Liver (tissue), 9 donors: ENCODE measurements around the gene L3MBTL1. TPM values are rescaled to one million over a fixed set of nuclear protein-coding genes. Genes with fewer than 3 reads are reported as not detected.

Experiments used
- DNase-seq: peaks from one replicate; pipeline ENCODE4 v3.0.0-alpha.2; 2017; ENCODE audit warnings: low spot score
- H3K27ac ChIP-seq, 2 donors: one replicate each; pipeline ENCODE4 v1.7.0; 2013; ENCODE audit warnings: inconsistent platforms in 2 of 2, low read length in 2 of 2, control low read depth in 1 of 2, low read depth in 1 of 2, mild to moderate bottlenecking in 1 of 2
- H3K27me3 ChIP-seq, 4 donors: one replicate each; pipeline versions ENCODE4 v1.6.1 to v1.7.0; 2013; ENCODE audit warnings: low read length in 3 of 4, inconsistent platforms in 1 of 4, mild to moderate bottlenecking in 1 of 4, moderate library complexity in 1 of 4; ENCODE audit not compliant: control insufficient read depth in 4 of 4, insufficient read depth in 4 of 4
- H3K36me3 ChIP-seq, 4 donors: one replicate each; pipeline versions ENCODE4 v1.6.1 to v1.7.0; 2013; ENCODE audit warnings: low read length in 3 of 4, mild to moderate bottlenecking in 3 of 4, low read depth in 1 of 4, moderate library complexity in 1 of 4; ENCODE audit not compliant: control insufficient read depth in 4 of 4, insufficient read depth in 3 of 4
- H3K4me1 ChIP-seq, 4 donors: one replicate each; pipeline versions ENCODE4 v1.6.1 to v1.7.0; 2013; ENCODE audit warnings: low read length in 3 of 4, mild to moderate bottlenecking in 3 of 4, moderate library complexity in 1 of 4; ENCODE audit not compliant: control insufficient read depth in 4 of 4, insufficient read depth in 4 of 4
- H3K4me3 ChIP-seq, 3 donors: one replicate each; pipeline versions ENCODE4 v1.6.1 to v1.7.0; 2013; ENCODE audit warnings: low read length in 3 of 3, control low read depth in 1 of 3, low read depth in 1 of 3, mild to moderate bottlenecking in 1 of 3
- H3K9ac ChIP-seq, 2 donors: one replicate each; pipeline ENCODE4 v1.7.0; 2013; ENCODE audit warnings: low read length in 2 of 2, mild to moderate bottlenecking in 2 of 2, moderate library complexity in 2 of 2, control low read depth in 1 of 2, low read depth in 1 of 2
- H3K9me3 ChIP-seq, 4 donors: one replicate each; pipeline versions ENCODE4 v1.6.1 to v1.7.0; 2013; ENCODE audit warnings: low read length in 3 of 4; ENCODE audit not compliant: control insufficient read depth in 4 of 4
- CTCF ChIP-seq: fragments of 150-350 bp; IDR thresholded peaks from 2 replicates; pipeline ENCODE4 v1.5.1; 2017; ENCODE audit warnings: improper control_type of control experiment, low read depth, low read length; ENCODE audit not compliant: missing input control
- EGR1 ChIP-seq, 2 donors: IDR thresholded peaks; 2 replicates each; pipeline ENCODE4 v1.6.1; 2016 to 2018; ENCODE audit warnings: antibody characterized with exemption in 2 of 2, low read depth in 2 of 2
- FOXA1 ChIP-seq: IDR thresholded peaks from 2 replicates; pipeline ENCODE4 v1.6.1; 2016; ENCODE audit warnings: antibody characterized with exemption
- FOXA2 ChIP-seq: IDR thresholded peaks from 2 replicates; pipeline ENCODE4 v1.6.1; 2016; ENCODE audit warnings: antibody characterized with exemption
- GABPA ChIP-seq, 2 donors: IDR thresholded peaks in 1 of 2; conservative IDR thresholded peaks in 1 of 2; 2 replicates each; pipeline ENCODE4 v1.6.1; 2016; ENCODE audit warnings: antibody characterized with exemption in 2 of 2, mild to moderate bottlenecking in 1 of 2, moderate library complexity in 1 of 2
- HNF4A ChIP-seq, 2 donors: conservative IDR thresholded peaks; 2 replicates each; pipeline ENCODE4 v1.6.1; 2016; ENCODE audit warnings: antibody characterized with exemption in 2 of 2, mild to moderate bottlenecking in 2 of 2
- HNF4G ChIP-seq: IDR thresholded peaks from 2 replicates; pipeline ENCODE4 v1.6.1; 2016; ENCODE audit warnings: antibody characterized with exemption
- JUND ChIP-seq, 2 donors: IDR thresholded peaks; 2 replicates each; pipeline ENCODE4 v1.6.1; 2016; ENCODE audit warnings: antibody characterized with exemption in 2 of 2
- NR2F2 ChIP-seq: IDR thresholded peaks from 2 replicates; pipeline ENCODE4 v1.6.1; 2016; ENCODE audit warnings: antibody characterized with exemption
- RAD21 ChIP-seq, 2 donors: IDR thresholded peaks; 2 replicates each; pipeline ENCODE4 v1.6.1; 2016; ENCODE audit warnings: antibody characterized with exemption in 2 of 2, mild to moderate bottlenecking in 2 of 2
- RXRA ChIP-seq, 2 donors: IDR thresholded peaks; 2 replicates each; pipeline ENCODE4 v1.6.1; 2017 to 2018; ENCODE audit warnings: antibody characterized with exemption in 2 of 2, mild to moderate bottlenecking in 1 of 2
- SP1 ChIP-seq: IDR thresholded peaks from 2 replicates; pipeline ENCODE4 v1.6.1; 2018; ENCODE audit warnings: antibody characterized with exemption, mild to moderate bottlenecking
- TAF1 ChIP-seq: conservative IDR thresholded peaks from 2 replicates; pipeline ENCODE4 v1.6.1; 2016; ENCODE audit warnings: antibody characterized with exemption, mild to moderate bottlenecking
- YY1 ChIP-seq: IDR thresholded peaks from 2 replicates; pipeline ENCODE4 v1.6.1; 2016; ENCODE audit warnings: antibody characterized with exemption, mild to moderate bottlenecking
- WGBS: extraction: QIAGEN DNeasy Blood & Tissue Kit; methylation state at CpG from one replicate; pipeline ENCODE4 v1.1.7; 2013; 5-methylcytosine and 5-hydroxymethylcytosine counted together
- polyA plus RNA-seq, 2 donors: library from polyadenylated mRNA; stranded (reverse) in 1 of 2; unstranded in 1 of 2; fragments of 200-250 nt in 1 of 2; fragments of >200 nt in 1 of 2; fragmentation: Nextera tagmentation in 1 of 2; extraction: Ambion mirVana in 1 of 2; gene quantifications; one replicate each; pipeline versions ENCODE4 v1.2.1 to v1.2.3, GENCODE V29; 2013 to 2015
- total RNA-seq, 2 donors: library from RNA; depleted of rRNA; stranded (reverse); fragments of >200 nt; gene quantifications; one replicate each; pipeline ENCODE4 v1.2.3, GENCODE V29; 2014
- TF ChIP-seq, protein P1 (sequence below): IDR thresholded peaks from 2 replicates; pipeline ENCODE4 v1.6.1; 2016; ENCODE audit warnings: antibody characterized with exemption
- TF ChIP-seq, protein P2 (sequence below): IDR thresholded peaks from 2 replicates; pipeline ENCODE4 v1.6.1; 2016; ENCODE audit warnings: antibody characterized with exemption, mild to moderate bottlenecking
- TF ChIP-seq, protein P3 (sequence below): IDR thresholded peaks from 2 replicates; pipeline ENCODE4 v1.6.1; 2016; ENCODE audit warnings: antibody characterized with exemption
- donor health status: healthy.
- donor health status: healthy.
- donor health status: healthy.
- donor health status: healthy.
- donor health status: healthy.

L3MBTL1 gene
- total and polyA plus RNA-seq, 4 donors, result 0.45 to 5.6 (median 2.0) TPM

DNA sequence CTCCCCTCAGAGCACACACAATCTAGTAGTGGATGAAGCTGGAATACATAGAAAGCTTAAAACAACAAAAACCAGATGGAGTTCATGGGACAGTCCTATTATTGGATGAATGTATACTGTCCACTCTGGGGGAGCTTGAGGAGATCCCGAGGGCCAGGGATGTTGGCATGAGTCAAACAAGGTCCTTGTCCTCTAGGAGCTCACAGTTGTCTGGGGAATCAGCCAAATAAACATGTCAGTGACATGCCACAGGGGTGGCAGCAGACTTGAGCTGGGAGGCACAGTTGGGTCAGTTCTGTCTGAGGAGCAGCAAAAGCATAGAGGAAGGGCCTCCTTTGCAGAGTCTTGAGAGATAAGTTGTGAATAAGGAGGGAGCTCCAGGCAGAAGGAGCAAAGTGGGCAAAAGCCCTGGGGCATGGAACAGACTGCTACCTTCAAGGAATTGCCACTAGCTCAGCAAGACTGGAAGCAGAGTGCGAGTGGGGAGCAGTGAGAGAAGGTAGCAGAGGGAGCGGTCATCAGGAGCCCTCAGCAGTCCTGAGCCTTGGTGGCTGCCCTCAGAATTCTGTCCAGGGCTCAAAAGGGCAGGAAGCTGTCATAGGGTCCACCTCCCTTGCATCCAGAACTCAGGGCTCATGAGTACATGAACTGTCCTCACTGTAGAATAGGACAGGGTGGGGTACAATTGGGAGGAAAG is 22.1 kb downstream of the L3MBTL1 start:
- 85% methylated on average over 3 of the region's 3 CpGs for WGBS
- TF ChIP-seq TAF1 (no peak), JUND (IDR thresholded peaks at IDR 0.05) (no peak), GABPA (IDR thresholded peaks at IDR 0.05 in 1 of 2, conservative IDR thresholded peaks at IDR 0.05 in 1 of 2) (no peak)
- H3K4me1 ChIP-seq, result no peaks in the 10 kb centered on the region
- H3K27me3 ChIP-seq, result no peaks in the 10 kb centered on the region
- no peaks in the 10 kb centered on the region for H3K9me3 ChIP-seq
- H3K9ac ChIP-seq, result no peak overlapping the region
- H3K27ac ChIP-seq, result no peak overlapping the region
- no peak overlapping the region for H3K4me3 ChIP-seq
- peaks cover 0 to 2% (median 0%) of the 10 kb centered on the region in 4 donors for H3K36me3 ChIP-seq
- DNase-seq, result no peak

GRCh38 chr20:43530321-43531090 is 23.0 kb downstream of the L3MBTL1 start:
- no peaks in the 10 kb centered on the region for H3K9me3 ChIP-seq
- H3K36me3 ChIP-seq, result peaks cover 0 to 2% (median 0%) of the 10 kb centered on the region in 4 donors
- TF ChIP-seq, protein P1, sequence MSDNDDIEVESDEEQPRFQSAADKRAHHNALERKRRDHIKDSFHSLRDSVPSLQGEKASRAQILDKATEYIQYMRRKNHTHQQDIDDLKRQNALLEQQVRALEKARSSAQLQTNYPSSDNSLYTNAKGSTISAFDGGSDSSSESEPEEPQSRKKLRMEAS, result no peak
- no peak overlapping the region for H3K27ac ChIP-seq
- H3K9ac ChIP-seq, result no peak overlapping the region
- no peak overlapping the region for H3K4me3 ChIP-seq
- no peaks in the 10 kb centered on the region for H3K27me3 ChIP-seq
- WGBS, result 91% methylated on average over 14 of the region's 14 CpGs
- no peaks in the 10 kb centered on the region for H3K4me1 ChIP-seq
- no peak for DNase-seq

DNA sequence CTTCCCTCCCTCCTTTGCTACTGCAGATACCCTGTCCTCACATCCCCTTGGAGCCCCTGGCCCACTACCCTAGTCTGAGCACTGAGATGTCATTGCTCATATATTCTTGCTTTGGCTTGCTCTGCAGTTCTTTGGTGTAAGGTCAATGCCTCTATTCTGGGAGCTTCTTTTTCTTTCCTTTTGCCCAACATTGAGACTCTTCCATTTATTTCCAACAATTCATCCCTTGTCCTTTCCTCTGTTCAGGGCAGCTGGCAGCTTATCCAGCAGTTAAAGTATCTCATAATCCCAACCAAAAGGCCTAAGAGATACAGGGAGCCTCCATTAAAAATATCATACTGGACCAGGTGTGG is 23.6 kb downstream of the L3MBTL1 start:
- no peak overlapping the region for H3K27ac ChIP-seq

More for the DNA sequence above, 23.6 kb downstream of the L3MBTL1 start:
- no peak overlapping the region for H3K9ac ChIP-seq
- H3K4me1 ChIP-seq, result no peaks in the 10 kb centered on the region
- H3K27me3 ChIP-seq, result no peaks in the 10 kb centered on the region
- no peak for DNase-seq
- TF ChIP-seq GABPA (IDR thresholded peaks at IDR 0.05 in 1 of 2, conservative IDR thresholded peaks at IDR 0.05 in 1 of 2) (no peak), JUND (IDR thresholded peaks at IDR 0.05) (no peak), CTCF (no peak), RAD21 (IDR thresholded peaks at IDR 0.05) (no peak), EGR1 (IDR thresholded peaks at IDR 0.05; ENCODE audit: low read depth in 2 of 2) (no peak), FOXA2 (no peak), HNF4G (no peak), HNF4A (conservative IDR thresholded peaks at IDR 0.05) (no peak), RXRA (IDR thresholded peaks at IDR 0.05) (no peak), SP1 (no peak), NR2F2 (no peak), TAF1 (no peak), FOXA1 (no peak), YY1 (no peak)
- TF ChIP-seq, protein P2, sequence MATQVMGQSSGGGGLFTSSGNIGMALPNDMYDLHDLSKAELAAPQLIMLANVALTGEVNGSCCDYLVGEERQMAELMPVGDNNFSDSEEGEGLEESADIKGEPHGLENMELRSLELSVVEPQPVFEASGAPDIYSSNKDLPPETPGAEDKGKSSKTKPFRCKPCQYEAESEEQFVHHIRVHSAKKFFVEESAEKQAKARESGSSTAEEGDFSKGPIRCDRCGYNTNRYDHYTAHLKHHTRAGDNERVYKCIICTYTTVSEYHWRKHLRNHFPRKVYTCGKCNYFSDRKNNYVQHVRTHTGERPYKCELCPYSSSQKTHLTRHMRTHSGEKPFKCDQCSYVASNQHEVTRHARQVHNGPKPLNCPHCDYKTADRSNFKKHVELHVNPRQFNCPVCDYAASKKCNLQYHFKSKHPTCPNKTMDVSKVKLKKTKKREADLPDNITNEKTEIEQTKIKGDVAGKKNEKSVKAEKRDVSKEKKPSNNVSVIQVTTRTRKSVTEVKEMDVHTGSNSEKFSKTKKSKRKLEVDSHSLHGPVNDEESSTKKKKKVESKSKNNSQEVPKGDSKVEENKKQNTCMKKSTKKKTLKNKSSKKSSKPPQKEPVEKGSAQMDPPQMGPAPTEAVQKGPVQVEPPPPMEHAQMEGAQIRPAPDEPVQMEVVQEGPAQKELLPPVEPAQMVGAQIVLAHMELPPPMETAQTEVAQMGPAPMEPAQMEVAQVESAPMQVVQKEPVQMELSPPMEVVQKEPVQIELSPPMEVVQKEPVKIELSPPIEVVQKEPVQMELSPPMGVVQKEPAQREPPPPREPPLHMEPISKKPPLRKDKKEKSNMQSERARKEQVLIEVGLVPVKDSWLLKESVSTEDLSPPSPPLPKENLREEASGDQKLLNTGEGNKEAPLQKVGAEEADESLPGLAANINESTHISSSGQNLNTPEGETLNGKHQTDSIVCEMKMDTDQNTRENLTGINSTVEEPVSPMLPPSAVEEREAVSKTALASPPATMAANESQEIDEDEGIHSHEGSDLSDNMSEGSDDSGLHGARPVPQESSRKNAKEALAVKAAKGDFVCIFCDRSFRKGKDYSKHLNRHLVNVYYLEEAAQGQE, result no peak
- TF ChIP-seq, protein P3, sequence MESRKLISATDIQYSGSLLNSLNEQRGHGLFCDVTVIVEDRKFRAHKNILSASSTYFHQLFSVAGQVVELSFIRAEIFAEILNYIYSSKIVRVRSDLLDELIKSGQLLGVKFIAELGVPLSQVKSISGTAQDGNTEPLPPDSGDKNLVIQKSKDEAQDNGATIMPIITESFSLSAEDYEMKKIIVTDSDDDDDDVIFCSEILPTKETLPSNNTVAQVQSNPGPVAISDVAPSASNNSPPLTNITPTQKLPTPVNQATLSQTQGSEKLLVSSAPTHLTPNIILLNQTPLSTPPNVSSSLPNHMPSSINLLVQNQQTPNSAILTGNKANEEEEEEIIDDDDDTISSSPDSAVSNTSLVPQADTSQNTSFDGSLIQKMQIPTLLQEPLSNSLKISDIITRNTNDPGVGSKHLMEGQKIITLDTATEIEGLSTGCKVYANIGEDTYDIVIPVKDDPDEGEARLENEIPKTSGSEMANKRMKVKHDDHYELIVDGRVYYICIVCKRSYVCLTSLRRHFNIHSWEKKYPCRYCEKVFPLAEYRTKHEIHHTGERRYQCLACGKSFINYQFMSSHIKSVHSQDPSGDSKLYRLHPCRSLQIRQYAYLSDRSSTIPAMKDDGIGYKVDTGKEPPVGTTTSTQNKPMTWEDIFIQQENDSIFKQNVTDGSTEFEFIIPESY, result no peak
- TF ChIP-seq, protein P1, result no peak
- H3K9me3 ChIP-seq, result no peaks in the 10 kb centered on the region
- H3K36me3 ChIP-seq, result peaks cover 0 to 2% (median 0%) of the 10 kb centered on the region in 4 donors
- H3K4me3 ChIP-seq, result no peak overlapping the region
